NT2/D1 (cell line): ENCODE measurements around the gene ZNF789.
"Not testable (repeated sequence)": the region's sequence is repeated elsewhere in the genome, so short reads cannot be mapped to it uniquely, and the experiment has no call there.

Experiments
- YY1 ChIP-seq: IDR thresholded peaks from 2 replicates; pipeline ENCODE4 v1.6.1; 2011; ENCODE audit not compliant: insufficient read length, insufficient read depth
- ZNF274 ChIP-seq: IDR thresholded peaks from 2 replicates; pipeline ENCODE4 v1.6.1; 2011; ENCODE audit warnings: mild to moderate bottlenecking, low read depth, low read length

GRCh38 chr7:99501236-99501635 lies 28.5 kb downstream of the ZNF789 start:
- not testable (repeated sequence) for TF ChIP-seq YY1, ZNF274
